Activated CD4-positive, alpha-beta T cell treated with anti-CD3 and anti-CD28 coated beads, Interleukin-2, amount 10 ng/mL, durations not matched to agents 7 days and 5 days (primary cell): ENCODE results near the gene POM121. TPM values are rescaled to one million over a fixed set of nuclear protein-coding genes. Genes with fewer than 3 reads are reported as not detected.
"Not testable (repeated sequence)": the region's sequence is repeated elsewhere in the genome, so short reads cannot be mapped to it uniquely, and the experiment has no call there.

Experiments used
- CTCF ChIA-PET: fragments of 350-600 bp; sonication (Branson Sonifier 250); formaldehyde crosslinking; loops from one replicate; lab custom pipeline; 2021; ENCODE audit warnings: antibody characterized with exemption; lab: Charles Lee
- POLR2A ChIA-PET: fragments of 350-600 bp; sonication (Branson Sonifier 250); formaldehyde crosslinking; loops from one replicate; lab custom pipeline; 2021; ENCODE audit warnings: antibody characterized with exemption; lab: Charles Lee
- DNase-seq: peaks from one replicate; pipeline ENCODE4 v3.0.0-alpha.2; 2020
- H3K27ac Mint-ChIP-seq: one replicate; pipeline ENCODE4 v1.8.0; 2021; ENCODE audit warnings: mild to moderate bottlenecking, moderate library complexity, mixed read lengths
- H3K27me3 Mint-ChIP-seq: one replicate; pipeline ENCODE4 v1.8.0; 2021; ENCODE audit warnings: mixed read lengths
- H3K36me3 Mint-ChIP-seq: one replicate; pipeline ENCODE4 v1.8.0; 2021; ENCODE audit warnings: low read depth, mixed read lengths
- H3K4me1 Mint-ChIP-seq: one replicate; pipeline ENCODE4 v1.8.0; 2021; ENCODE audit warnings: mixed read lengths
- H3K4me3 Mint-ChIP-seq: one replicate; pipeline ENCODE4 v1.8.0; 2021; ENCODE audit warnings: mild to moderate bottlenecking, moderate library complexity, mixed read lengths
- H3K9me3 Mint-ChIP-seq: one replicate; pipeline ENCODE4 v1.8.0; 2021; ENCODE audit warnings: mixed read lengths
- total RNA-seq, 2 experiments: library from RNA; stranded (reverse); gene quantifications; one replicate each; pipeline ENCODE4 v1.2.3, GENCODE V29; 2021

POM121 gene
- total RNA-seq, 2 experiments from 2014 or later = 55.0 to 59.6 TPM

- DNase-seq, H3K36me3 Mint-ChIP-seq, H3K4me3 Mint-ChIP-seq, POLR2A ChIA-PET, CTCF ChIA-PET, H3K27me3 Mint-ChIP-seq, H3K4me1 Mint-ChIP-seq, H3K27ac Mint-ChIP-seq, H3K9me3 Mint-ChIP-seq: not testable (repeated sequence)
Observed at GRCh38 chr7:72960029-72960428, 35.1 kb downstream of the POM121 start.

DNA sequence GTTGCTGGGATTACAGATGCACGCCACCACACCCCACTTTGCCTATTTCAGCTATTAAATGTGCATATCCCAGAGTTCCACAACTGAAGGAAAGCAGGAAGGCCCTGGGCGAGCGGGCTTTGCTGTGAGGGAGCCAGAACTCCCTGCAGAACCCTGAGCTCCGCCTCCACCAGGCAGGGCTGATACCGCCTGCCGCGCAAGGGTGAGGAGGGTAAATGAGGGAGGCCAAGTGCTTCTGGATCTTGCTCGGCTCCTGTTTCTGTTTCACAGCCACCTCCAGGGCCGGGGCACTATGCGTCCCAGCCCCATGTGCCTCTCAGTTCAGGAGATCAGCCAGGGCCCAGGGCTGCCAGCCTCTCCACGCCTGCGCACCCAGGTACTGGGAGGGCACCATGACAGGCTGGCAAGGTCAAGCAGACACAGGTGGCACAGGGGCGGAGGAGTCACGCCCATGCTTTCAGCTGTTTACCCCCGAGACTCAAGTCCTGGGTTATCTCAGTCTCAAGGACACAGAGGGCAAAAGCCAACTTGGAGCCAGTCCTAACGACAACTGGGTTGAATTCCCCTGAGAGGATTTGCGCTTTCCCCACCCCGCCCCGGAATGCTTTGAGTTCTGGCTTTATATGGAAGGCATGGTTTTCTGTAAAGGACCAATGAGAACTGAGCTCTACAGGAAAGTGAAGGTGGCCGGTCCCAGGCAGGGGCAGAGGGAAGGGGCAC lies 35.9 kb downstream of the POM121 start:
- H3K36me3 Mint-ChIP-seq, DNase-seq, H3K27me3 Mint-ChIP-seq, H3K4me3 Mint-ChIP-seq, H3K4me1 Mint-ChIP-seq, H3K9me3 Mint-ChIP-seq, POLR2A ChIA-PET, CTCF ChIA-PET, H3K27ac Mint-ChIP-seq: not testable (repeated sequence)

DNA sequence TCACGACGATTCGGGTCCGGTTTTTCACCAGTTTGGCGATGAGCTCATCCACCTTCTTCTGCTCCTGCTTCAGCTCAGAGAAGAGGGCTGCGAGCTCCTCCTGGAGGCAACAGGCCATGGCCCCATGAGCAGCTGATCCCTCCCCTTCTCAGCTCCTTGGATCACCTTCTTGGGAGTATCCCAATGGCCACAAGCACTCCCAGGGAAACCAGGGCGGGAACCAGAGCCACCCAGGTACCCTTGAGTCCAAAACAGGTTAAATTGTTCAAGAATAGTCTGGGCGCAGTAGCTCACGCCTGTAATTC lies 36.4 kb downstream of the POM121 start:
- H3K4me1 Mint-ChIP-seq, CTCF ChIA-PET, POLR2A ChIA-PET, H3K27ac Mint-ChIP-seq, H3K36me3 Mint-ChIP-seq, H3K27me3 Mint-ChIP-seq, H3K9me3 Mint-ChIP-seq, H3K4me3 Mint-ChIP-seq, DNase-seq: not testable (repeated sequence)

DNA sequence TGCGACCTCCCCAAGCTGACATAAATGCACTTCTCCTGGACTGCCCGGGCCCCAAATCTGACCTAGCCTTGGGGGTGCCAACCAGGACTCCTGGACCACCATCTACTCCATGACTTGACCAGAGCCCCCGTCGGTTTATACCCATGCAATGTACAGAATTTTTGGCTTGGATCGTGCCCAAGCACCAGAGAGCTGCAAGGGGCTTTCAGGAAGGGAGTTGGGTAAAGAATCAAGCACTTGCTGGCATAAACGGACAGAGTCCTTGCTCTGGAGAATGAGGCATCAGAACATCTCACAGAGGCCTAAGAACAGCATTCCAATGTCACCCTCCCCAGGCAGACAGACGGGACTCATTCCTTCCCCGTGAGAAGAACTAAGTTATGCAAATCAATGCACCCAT lies 38.2 kb downstream of the POM121 start:
- H3K27ac Mint-ChIP-seq, POLR2A ChIA-PET, H3K27me3 Mint-ChIP-seq, CTCF ChIA-PET, H3K4me1 Mint-ChIP-seq, H3K4me3 Mint-ChIP-seq, DNase-seq, H3K9me3 Mint-ChIP-seq, H3K36me3 Mint-ChIP-seq: not testable (repeated sequence)

DNA sequence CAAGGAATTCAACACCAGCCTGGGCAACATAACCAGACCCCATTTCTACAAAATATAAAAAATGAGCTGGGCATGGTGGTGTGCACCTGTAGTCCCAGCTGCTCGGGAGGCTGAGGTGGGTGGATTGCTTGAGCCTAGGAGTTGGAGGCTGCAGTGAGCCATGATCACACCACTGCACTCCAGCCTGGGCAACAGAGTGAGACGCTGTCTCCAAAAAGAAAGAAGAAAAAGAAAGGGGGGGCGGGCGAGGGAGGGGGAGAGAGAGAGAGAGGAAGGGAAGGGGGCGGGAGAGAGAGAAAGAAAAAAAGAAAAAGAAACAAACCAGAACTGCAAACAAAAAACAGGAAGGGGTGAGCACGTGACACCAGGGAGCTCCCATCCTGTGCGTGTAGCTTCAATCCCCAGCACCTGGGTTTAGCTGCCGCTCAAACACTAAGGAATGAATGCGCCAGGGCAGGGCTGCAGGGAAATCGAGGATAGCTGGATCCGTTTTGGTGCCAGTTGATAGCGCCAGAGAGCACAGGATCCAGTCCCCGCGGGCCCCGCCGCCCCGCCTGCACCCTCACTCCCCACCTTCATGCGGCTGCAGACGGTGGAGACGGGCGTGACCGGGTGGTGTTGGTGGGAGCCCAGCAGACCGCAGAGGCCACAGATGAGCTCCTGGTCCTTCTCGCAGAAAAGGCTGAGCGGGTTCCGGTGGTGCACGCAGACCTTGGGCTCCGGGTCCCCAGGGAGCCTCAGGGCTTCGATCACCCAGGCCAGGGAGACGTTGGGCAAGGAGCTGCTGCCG lies 40.5 kb downstream of the POM121 start:
- H3K27me3 Mint-ChIP-seq, POLR2A ChIA-PET, CTCF ChIA-PET, H3K36me3 Mint-ChIP-seq, DNase-seq, H3K9me3 Mint-ChIP-seq, H3K4me1 Mint-ChIP-seq, H3K27ac Mint-ChIP-seq, H3K4me3 Mint-ChIP-seq: not testable (repeated sequence)

- CTCF ChIA-PET, H3K27me3 Mint-ChIP-seq, H3K4me3 Mint-ChIP-seq, H3K9me3 Mint-ChIP-seq, H3K36me3 Mint-ChIP-seq, H3K27ac Mint-ChIP-seq, POLR2A ChIA-PET, DNase-seq, H3K4me1 Mint-ChIP-seq: not testable (repeated sequence)
Observed at GRCh38 chr7:72966892-72967291, 42.0 kb downstream of the POM121 start.

DNA sequence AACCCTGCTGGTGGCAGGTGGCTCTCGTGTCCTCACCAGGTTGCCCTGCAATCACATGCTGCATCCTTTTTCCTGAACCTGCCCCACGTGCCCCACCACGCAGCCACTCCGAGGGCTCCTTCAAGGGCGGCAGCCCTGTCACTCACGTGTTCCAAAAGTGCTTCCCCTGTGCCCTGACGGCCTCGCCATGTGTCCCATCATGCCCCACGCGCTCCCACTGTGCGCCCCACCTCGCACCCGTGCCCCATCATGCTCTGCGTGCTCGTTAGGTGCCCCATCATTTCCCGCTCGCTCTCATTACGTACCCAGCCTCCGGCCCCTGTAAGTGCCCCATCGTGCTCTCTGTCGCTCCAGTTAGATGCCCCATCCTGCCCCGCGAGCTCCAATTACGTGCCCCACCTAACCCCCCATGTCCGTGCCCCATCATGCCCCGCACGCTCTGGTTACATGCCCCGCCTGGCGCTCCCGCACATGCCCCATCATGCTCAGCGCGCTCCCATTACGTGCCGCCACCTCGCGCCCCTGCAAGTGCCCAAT lies 44.2 kb downstream of the POM121 start, which contains the start of gene TRIM74:
TRIM74 (minus strand) TSS at position 487 of the 537 bp plus-strand sequence. CDS start 3,309 bp downstream, outside the sequence.
- CTCF ChIA-PET, POLR2A ChIA-PET, H3K4me3 Mint-ChIP-seq: not testable (repeated sequence)

GRCh38 chr7:72969688-72970087 lies 44.8 kb downstream of the POM121 start:
- CTCF ChIA-PET, H3K27me3 Mint-ChIP-seq, H3K4me1 Mint-ChIP-seq, H3K27ac Mint-ChIP-seq, POLR2A ChIA-PET, H3K36me3 Mint-ChIP-seq, H3K9me3 Mint-ChIP-seq, DNase-seq, H3K4me3 Mint-ChIP-seq: not testable (repeated sequence)

More for the DNA sequence above, 44.2 kb downstream of the POM121 start, which contains the start of gene TRIM74:
- not testable (repeated sequence) for H3K27me3 Mint-ChIP-seq, H3K4me1 Mint-ChIP-seq, H3K36me3 Mint-ChIP-seq, H3K27ac Mint-ChIP-seq, DNase-seq, H3K9me3 Mint-ChIP-seq

DNA sequence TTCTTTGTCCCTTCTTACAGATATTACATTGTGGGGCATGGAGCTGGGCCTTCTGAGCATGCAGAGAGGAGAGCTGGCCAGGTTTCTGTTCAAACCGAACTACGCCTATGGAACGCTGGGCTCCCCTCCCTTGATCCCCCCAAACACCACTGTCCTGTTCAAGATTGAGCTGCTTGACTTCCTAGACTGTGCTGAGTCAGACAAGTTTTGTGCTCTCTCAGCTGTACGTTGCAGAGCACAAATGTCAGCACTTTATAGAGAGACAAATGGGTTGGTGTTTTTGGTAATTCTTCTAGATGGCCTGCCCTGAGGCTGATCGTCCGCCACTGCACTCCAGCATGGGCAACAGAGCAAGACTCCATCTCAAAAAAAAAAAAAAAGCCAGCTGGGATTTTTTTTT lies 46.6 kb downstream of the POM121 start:
- H3K4me3 Mint-ChIP-seq, CTCF ChIA-PET, H3K27ac Mint-ChIP-seq, H3K27me3 Mint-ChIP-seq, H3K9me3 Mint-ChIP-seq, DNase-seq, POLR2A ChIA-PET, H3K4me1 Mint-ChIP-seq, H3K36me3 Mint-ChIP-seq: not testable (repeated sequence)

DNA sequence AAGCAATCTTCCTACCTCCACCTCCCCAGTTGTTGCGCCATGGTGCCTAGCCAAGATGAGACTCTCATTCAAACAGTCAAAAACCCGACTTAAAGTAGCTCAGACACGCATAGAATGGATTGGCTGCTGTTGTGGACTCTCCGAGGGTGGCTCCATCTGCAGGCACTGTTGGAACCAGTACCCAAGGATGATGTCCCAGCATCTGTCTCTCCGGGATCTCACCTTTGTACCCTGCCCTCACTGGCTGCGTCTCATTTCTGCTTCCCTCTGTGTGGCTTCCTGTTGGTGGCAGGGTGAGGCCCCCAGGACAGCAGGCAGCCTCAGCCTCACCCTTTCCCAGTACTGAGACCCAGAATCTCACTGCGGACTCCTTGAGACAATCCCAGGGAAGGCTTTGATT lies 49.9 kb downstream of the POM121 start:
- H3K36me3 Mint-ChIP-seq, H3K27ac Mint-ChIP-seq, H3K4me3 Mint-ChIP-seq, H3K27me3 Mint-ChIP-seq, DNase-seq, H3K9me3 Mint-ChIP-seq, CTCF ChIA-PET, POLR2A ChIA-PET, H3K4me1 Mint-ChIP-seq: not testable (repeated sequence)

DNA sequence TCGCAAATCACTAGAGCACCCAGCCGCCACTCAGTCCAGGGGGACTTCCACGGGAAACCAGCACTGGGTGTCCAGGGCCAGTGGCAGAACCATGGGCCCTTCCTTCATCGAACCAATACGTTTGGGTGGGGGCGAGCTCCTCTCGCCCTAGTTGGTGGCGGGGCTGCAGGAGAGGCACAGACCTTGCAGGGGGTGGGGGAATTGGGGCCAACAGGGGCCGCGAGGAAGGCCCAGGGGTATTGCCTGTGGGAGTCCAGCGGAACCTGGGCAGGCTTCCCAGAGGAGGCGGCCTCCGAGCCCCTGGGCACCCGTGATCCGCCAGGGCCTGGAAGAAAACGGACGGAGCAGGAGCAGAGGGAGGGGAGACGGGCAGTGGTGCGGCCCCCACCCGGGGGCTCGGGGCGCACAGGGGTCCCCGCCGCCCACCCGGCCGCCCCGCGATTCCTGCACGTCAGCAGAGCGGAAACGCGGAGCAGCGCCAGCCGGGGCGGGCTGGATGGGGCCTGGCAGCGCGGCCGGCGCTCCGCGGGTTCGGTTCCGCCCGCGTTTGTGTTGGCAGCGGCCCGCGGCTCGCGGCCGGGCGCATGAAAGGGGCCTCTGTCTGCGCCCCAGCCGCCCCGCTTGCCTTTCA lies 50.9 kb downstream of the POM121 start:
- DNase-seq, H3K9me3 Mint-ChIP-seq, H3K4me1 Mint-ChIP-seq, CTCF ChIA-PET, H3K4me3 Mint-ChIP-seq, H3K27ac Mint-ChIP-seq, H3K27me3 Mint-ChIP-seq, H3K36me3 Mint-ChIP-seq, POLR2A ChIA-PET: not testable (repeated sequence)

GRCh38 chr7:72976434-72976833 lies 51.5 kb downstream of the POM121 start:
- H3K27me3 Mint-ChIP-seq, H3K4me3 Mint-ChIP-seq, H3K27ac Mint-ChIP-seq, DNase-seq, H3K4me1 Mint-ChIP-seq, H3K9me3 Mint-ChIP-seq, H3K36me3 Mint-ChIP-seq, CTCF ChIA-PET, POLR2A ChIA-PET: not testable (repeated sequence)

- DNase-seq, CTCF ChIA-PET, H3K4me3 Mint-ChIP-seq, H3K36me3 Mint-ChIP-seq, H3K4me1 Mint-ChIP-seq, H3K9me3 Mint-ChIP-seq, H3K27me3 Mint-ChIP-seq, POLR2A ChIA-PET, H3K27ac Mint-ChIP-seq: not testable (repeated sequence)
Observed at GRCh38 chr7:72980382-72980781, 55.5 kb downstream of the POM121 start.
